NT2/D1 (cell line): ENCODE results near the gene ABCA5.

Experiments
- SUZ12 ChIP-seq: IDR thresholded peaks from 2 replicates; pipeline ENCODE4 v1.6.1; 2011; ENCODE audit not compliant: insufficient read length, insufficient read depth; ENCODE audit errors: extremely low read depth
- YY1 ChIP-seq: IDR thresholded peaks from 2 replicates; pipeline ENCODE4 v1.6.1; 2011; ENCODE audit not compliant: insufficient read length, insufficient read depth
- ZNF274 ChIP-seq: IDR thresholded peaks from 2 replicates; pipeline ENCODE4 v1.6.1; 2011; ENCODE audit warnings: mild to moderate bottlenecking, low read depth, low read length

DNA sequence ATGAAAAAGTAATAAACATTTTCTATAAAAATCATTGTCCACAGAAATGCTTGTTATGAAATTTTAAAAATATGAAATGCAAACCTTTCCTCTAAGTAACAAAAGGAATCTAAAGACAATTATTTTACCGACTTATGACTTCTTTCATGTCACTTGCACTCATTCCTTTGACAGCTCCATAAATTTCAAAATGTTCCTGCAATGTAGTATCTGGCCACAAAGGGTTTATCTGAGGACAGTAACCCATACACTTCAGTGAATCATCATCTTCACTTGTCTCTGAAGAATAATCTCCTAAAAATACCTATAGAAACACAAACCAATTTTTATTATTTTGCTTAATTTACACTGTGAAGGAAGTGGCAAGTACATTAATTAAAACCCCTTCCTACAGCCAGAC is 72.7 kb downstream of the ABCA5 start:
- TF ChIP-seq YY1 (no peak), SUZ12 (no peak), ZNF274 (no peak)
